ENCODE results near the gene PPM1H.

Gene PPM1H

DNA sequence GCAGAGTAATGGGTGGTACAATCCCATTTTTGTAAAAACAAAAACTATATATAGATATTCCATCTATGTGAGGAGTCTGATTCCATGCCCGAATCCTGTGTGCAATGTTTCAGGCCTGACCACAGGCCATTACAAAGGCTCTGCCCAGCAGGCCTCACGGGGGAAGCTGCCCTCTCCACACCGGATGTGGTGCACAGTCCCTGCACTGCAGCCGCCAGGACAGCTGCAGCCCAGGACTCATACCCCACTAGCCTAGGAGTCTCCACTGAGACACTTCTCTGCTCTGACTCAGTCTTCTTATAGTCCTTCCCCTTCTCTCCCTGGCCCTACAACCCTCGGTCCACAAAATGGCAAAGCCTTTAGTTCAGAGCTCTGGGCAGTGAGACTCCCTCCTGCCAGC, 190.4 kb downstream of the PPM1H start:
- no peak overlapping the region for H2AFZ ChIP-seq (ENCODE audit: low read length)
- H3F3A ChIP-seq (ENCODE audit: insufficient read depth, low read length): no peaks in the 10 kb centered on the region
- no peak overlapping the region for H3K9ac ChIP-seq (ENCODE audit: low read length)
- H3K79me2 ChIP-seq (ENCODE audit: insufficient read depth, low read length): no peaks in the 10 kb centered on the region
- TF ChIP-seq, protein P1, sequence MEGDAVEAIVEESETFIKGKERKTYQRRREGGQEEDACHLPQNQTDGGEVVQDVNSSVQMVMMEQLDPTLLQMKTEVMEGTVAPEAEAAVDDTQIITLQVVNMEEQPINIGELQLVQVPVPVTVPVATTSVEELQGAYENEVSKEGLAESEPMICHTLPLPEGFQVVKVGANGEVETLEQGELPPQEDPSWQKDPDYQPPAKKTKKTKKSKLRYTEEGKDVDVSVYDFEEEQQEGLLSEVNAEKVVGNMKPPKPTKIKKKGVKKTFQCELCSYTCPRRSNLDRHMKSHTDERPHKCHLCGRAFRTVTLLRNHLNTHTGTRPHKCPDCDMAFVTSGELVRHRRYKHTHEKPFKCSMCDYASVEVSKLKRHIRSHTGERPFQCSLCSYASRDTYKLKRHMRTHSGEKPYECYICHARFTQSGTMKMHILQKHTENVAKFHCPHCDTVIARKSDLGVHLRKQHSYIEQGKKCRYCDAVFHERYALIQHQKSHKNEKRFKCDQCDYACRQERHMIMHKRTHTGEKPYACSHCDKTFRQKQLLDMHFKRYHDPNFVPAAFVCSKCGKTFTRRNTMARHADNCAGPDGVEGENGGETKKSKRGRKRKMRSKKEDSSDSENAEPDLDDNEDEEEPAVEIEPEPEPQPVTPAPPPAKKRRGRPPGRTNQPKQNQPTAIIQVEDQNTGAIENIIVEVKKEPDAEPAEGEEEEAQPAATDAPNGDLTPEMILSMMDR (IDR thresholded peaks at IDR 0.05; ENCODE audit: low read length): no peak
- TF ChIP-seq EZH2 (IDR thresholded peaks at IDR 0.05; ENCODE audit: borderline replicate concordance, low read length): no peak
- no peak overlapping the region for H3K27ac ChIP-seq (ENCODE audit: low read depth, low read length, poor library complexity, severe bottlenecking)
- no peak overlapping the region for H3K4me3 ChIP-seq (ENCODE audit: low read depth, low read length, poor library complexity, severe bottlenecking)
- H3K27me3 ChIP-seq (ENCODE audit: insufficient read depth, low read length): no peaks in the 10 kb centered on the region
- H3K9me3 ChIP-seq (ENCODE audit: low read length): no peaks in the 10 kb centered on the region
- H3K36me3 ChIP-seq (ENCODE audit: insufficient read depth, low read length): no peaks in the 10 kb centered on the region
- no peaks in the 10 kb centered on the region for H3K4me1 ChIP-seq (ENCODE audit: insufficient read depth, low read length, severe bottlenecking)
- H3K9me2 ChIP-seq (ENCODE audit: low read depth, low read length): no peaks in the 10 kb centered on the region
- no peak overlapping the region for H3K4me2 ChIP-seq (ENCODE audit: low read length)
- no peaks in the 10 kb centered on the region for H4K20me1 ChIP-seq (ENCODE audit: insufficient read depth, low read length)

DNA sequence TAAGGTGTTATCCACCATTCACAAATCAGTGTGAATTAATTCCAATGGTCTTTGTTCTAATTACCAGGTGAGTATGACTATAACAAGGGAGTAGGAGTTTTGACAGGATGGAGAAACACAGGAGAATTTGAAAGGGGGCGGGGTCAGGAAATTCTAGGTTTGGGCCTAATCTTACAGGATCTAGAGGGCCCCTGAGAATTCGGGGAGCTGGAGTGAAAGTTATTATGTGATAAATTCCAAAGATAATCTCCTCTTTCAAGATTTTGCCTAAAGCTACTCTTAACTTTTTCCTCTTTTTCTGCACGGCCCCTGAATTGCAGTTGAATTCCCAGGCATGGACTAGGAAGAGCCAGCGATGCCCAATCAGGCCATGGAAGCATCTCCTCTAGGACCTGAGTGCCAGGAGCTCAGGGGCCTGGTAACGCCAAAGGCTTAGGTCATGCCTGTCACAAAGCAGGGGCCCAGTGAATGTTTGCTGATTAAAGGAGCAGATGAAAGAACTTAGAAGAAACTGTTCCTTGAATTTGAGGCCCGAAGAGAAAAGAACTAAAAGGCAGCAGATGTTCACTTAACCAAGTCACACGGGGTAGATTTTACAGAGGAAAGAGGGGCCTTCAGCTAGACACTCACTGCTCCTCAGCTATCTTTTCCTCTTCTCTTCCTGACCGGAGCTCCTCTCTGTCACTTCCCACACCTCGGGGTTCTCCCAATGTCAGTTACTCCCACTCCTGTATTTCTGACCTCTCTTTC, 195.5 kb downstream of the PPM1H start:
- no peak overlapping the region for H3K27ac ChIP-seq (ENCODE audit: low read depth, low read length, poor library complexity, severe bottlenecking)
- H3K36me3 ChIP-seq (ENCODE audit: insufficient read depth, low read length): no peaks in the 10 kb centered on the region
- H4K20me1 ChIP-seq (ENCODE audit: insufficient read depth, low read length): no peaks in the 10 kb centered on the region
- no peaks in the 10 kb centered on the region for H3K79me2 ChIP-seq (ENCODE audit: insufficient read depth, low read length)
- no peak overlapping the region for H3K9ac ChIP-seq (ENCODE audit: low read length)
- H3K9me3 ChIP-seq (ENCODE audit: low read length): no peaks in the 10 kb centered on the region
- H3F3A ChIP-seq (ENCODE audit: insufficient read depth, low read length): no peaks in the 10 kb centered on the region
- TF ChIP-seq, protein P1 (IDR thresholded peaks at IDR 0.05; ENCODE audit: low read length): no peak
- no peak for TF ChIP-seq EZH2 (IDR thresholded peaks at IDR 0.05; ENCODE audit: borderline replicate concordance, low read length)
- no peaks in the 10 kb centered on the region for H3K4me1 ChIP-seq (ENCODE audit: insufficient read depth, low read length, severe bottlenecking)
- H2AFZ ChIP-seq (ENCODE audit: low read length): no peak overlapping the region
- H3K9me2 ChIP-seq (ENCODE audit: low read depth, low read length): no peaks in the 10 kb centered on the region
- H3K27me3 ChIP-seq (ENCODE audit: insufficient read depth, low read length): no peaks in the 10 kb centered on the region
- no peak overlapping the region for H3K4me2 ChIP-seq (ENCODE audit: low read length)
- H3K4me3 ChIP-seq (ENCODE audit: low read depth, low read length, poor library complexity, severe bottlenecking): no peak overlapping the region

DNA sequence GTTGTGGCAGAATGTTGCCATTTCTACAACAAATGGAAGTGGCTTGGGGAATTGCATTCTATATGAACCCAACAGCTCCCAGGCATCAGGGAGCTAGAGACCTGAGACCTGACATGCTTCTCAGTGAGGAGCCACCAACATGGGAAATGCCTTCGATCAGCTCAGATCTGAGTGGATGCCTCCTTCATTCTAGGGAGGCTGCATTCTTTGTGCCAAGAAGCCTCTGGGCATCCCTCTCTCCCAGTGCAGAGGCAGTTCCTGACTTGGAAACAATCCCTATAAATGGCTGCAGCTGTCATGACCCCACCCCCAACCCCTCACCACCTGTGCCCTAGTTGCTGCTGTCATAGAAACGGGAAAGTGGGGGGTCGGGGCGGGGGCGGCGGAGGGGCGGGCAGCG, 196.3 kb downstream of the PPM1H start:
- Histone ChIP-seq H3K27me3 (ENCODE audit: insufficient read depth, low read length) (no peaks in the 10 kb centered on the region), H3K4me2 (ENCODE audit: low read length) (no peak overlapping the region), H3K79me2 (ENCODE audit: insufficient read depth, low read length) (no peaks in the 10 kb centered on the region), H3K9me3 (ENCODE audit: low read length) (no peaks in the 10 kb centered on the region), H2AFZ (ENCODE audit: low read length) (no peak overlapping the region), H3K9ac (ENCODE audit: low read length) (no peak overlapping the region), H3K36me3 (ENCODE audit: insufficient read depth, low read length) (no peaks in the 10 kb centered on the region), H3K4me1 (ENCODE audit: insufficient read depth, low read length, severe bottlenecking) (no peaks in the 10 kb centered on the region), H4K20me1 (ENCODE audit: insufficient read depth, low read length) (no peaks in the 10 kb centered on the region), H3K4me3 (ENCODE audit: low read depth, low read length, poor library complexity, severe bottlenecking) (no peak overlapping the region), H3K27ac (ENCODE audit: low read depth, low read length, poor library complexity, severe bottlenecking) (no peak overlapping the region), H3K9me2 (ENCODE audit: low read depth, low read length) (no peaks in the 10 kb centered on the region), H3F3A (ENCODE audit: insufficient read depth, low read length) (no peaks in the 10 kb centered on the region)
- TF ChIP-seq, protein P1 (IDR thresholded peaks at IDR 0.05; ENCODE audit: low read length): no peak
- no peak for TF ChIP-seq EZH2 (IDR thresholded peaks at IDR 0.05; ENCODE audit: borderline replicate concordance, low read length)

Measured in OCI-LY1 (cell line).